Activated CD8-positive, alpha-beta memory T cell treated with anti-CD3 and anti-CD28 coated beads, Interleukin-2, amount 50 U/mL, for 4 hours (primary cell): Measurements from ENCODE around the gene SH3RF2.
"Not testable (repeated sequence)": the region's sequence is repeated elsewhere in the genome, so short reads cannot be mapped to it uniquely, and the experiment has no call there.

Source experiments
- DNase-seq: peaks from one replicate; pipeline ENCODE4 v3.0.0-alpha.2; 2020

The SH3RF2 gene

GRCh38 chr5:145936401-145937131, at the start of gene SH3RF2:
Gene SH3RF2, plus strand, starts transcription at chr5:145936578. Its CDS starts 1,351 bp downstream, at chr5:145937929.
- DNase-seq: no peak

- no peak for DNase-seq
Measured at GRCh38 chr5:145887217-145887616, 49.2 kb upstream of the SH3RF2 start.

DNA sequence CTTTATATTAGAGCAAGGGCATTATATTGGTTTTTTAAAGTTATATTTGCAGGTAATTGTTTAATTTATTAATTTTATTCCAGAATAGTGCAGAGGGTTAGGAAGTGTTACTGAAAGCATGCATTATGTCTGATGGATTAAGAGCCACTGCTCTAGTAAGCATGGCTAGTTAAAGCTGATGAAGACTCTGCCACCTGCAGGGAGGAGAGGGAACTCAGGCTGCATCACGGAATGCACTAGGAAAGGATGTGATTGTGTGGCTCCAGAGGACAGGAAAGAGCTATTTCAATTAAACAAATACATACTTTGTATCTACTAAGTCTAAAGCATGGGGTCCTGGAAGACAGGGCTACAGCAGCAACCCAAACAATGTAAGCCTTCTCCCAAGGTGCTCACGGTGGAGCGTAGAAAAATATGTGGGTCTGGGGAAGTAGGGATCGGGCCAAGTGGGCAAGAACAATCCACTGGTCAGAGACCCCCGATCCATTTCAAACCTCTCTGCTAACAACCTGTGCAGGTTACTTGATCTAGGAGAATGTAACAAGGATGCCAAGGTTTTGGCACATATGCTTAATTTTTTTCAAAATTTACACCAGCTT, 48.3 kb upstream of the SH3RF2 start:
- DNase-seq: no peak

DNA sequence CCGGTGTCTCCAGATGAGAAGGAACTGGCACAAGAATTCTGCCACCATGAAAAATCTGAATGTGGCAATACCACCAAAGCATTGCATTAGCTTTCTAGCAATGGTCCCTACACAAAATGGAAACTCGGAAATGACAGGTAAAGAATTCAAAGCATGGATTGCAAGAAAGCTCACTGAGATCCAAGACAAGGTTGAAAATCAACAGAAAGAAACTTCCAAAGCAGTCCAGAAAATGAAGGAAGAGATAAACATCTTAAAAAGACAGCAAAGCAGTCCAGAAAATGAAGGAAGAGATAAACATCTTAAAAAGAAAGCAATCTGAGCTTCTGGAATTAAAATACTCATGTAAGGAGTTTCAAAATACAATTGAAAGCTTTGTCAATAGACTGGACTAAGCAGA, 46.8 kb upstream of the SH3RF2 start:
- DNase-seq: no peak

DNA sequence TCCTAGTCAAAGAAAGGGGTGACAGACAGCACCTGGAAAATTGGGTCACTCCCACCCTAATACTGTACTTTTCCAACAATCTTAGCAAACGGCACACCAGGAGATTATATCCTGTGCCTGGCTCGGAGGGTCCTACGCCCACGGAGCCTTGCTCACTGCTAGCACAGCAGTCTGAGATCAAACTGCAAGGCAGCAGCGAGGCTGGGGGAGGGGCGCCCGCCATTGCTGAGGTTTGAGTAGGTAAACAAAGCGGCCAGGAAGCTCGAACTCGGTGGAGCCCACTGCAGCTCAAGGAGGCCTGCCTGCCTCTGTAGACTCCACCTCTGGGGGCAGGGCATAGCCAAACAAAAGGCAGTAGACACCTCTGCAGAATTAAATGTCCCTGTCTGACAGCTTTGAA, 45.0 kb upstream of the SH3RF2 start:
- not testable (repeated sequence) for DNase-seq

DNA sequence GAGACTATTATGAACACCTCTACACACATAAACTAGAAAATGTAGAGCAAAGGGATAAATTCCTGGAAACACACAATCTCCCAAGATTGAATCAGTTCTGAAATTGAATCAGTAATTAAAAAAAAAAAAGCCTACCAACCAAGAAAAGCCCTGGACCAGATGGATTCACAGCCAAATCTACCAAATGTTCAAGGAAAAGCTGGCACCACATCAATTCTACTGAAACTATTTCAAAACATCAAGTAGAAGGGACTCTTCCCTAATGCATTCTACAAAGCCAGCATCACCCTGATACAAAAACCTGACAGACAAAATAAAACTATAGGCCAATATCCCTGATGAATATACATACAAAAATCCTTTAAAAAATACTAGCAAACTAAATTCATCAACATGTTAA, 38.2 kb upstream of the SH3RF2 start:
- DNase-seq: no peak

DNA sequence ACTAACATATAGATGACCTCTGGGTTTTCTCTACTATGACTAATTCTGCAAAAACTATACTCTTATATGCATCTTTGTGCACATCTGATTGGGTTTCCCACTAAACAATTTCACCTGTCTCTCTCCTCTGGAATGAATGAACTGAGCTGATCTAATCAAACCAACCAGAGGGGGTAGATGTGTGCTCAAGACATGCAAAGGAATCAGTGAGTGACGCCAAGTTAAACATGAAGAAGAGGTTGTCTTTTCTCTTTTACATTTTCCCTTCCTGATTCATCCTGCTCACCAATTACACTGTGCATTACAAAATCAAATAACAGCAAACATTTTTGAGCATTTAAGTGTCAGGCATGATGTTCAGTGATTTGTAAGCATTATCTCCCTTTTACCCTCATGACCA, 34.0 kb upstream of the SH3RF2 start:
- no peak for DNase-seq

GRCh38 chr5:145903113-145903512, 33.3 kb upstream of the SH3RF2 start:
- no peak for DNase-seq

GRCh38 chr5:145903867-145904266, 32.5 kb upstream of the SH3RF2 start:
- DNase-seq: no peak

DNA sequence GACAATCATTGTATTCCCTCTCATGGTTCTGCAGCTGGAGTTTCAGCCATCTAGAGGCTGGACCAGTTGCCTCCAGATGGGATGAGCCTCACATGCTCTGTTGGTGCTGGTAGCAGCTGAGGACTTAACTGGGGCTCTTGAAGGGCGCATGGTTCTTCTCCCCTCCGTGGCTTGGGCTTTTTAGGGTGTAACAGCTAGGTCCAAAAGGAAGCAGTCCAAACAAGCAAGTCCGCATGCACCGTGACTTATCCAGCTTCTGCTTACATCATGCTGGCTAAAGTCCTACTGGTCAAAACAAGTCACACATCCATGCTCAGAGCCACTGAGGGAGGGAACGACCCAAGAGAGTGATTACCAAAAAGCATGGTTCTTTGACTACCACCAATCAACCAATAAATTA, 31.6 kb upstream of the SH3RF2 start:
- no peak for DNase-seq

DNA sequence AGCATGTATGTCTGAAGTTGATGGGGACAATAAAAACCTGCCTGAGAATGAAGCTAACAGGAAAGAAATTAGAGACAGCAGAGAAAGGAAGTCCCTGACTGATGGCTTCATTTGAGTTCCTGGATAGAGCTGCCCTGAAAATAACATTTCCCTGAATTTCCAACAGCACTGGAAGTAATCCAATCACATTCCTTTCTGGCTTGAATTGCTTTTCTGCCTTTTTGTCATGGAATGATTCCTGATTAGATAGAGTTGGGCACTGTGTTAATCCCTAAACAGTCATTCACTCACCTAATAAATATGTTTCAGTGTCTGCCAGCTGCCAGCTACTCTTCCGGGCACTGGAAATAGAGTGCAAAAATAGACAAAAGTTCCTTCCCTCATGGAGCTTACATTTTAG, 30.0 kb upstream of the SH3RF2 start:
- no peak for DNase-seq

GRCh38 chr5:145908206-145908960, 28.0 kb upstream of the SH3RF2 start:
- DNase-seq: no peak

DNA sequence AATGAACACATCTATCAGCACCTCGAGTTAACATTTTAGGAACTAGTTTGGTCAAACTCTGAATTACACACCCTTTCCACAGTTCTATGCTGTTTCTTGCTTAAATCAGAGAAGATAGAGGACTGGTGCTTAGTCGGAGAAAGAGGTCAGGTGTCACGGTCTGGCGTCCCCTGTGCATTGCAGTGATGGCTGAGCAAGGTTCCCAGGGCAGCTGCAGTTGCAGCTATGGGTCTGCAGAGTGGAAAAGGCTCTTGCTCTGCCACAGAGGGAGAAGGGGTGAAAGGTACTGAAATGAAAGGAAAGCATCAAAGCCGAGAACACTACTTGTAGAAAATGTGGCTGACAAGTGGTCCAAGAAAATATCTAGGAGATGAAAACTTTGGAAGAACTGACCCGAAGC, 25.2 kb upstream of the SH3RF2 start:
- DNase-seq: no peak

DNA sequence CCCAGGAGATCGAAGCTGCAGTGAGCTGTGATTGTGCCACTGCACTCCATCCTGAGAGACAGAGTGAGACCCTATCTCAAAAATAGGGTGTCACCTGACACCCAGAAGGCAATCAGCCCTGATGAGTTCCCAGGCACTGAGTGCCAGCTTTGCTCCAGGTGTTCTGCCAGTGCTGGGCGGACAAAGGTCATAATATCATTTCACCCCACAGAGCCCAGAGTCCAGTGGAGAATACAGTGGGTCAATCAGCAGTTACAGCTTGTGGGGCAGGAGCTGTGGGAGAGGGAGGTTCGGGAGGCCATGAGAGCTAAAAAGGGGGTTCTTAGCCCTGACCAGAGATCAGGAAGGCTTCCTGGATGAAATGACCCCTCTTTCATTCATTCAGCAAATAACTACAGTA, 24.4 kb upstream of the SH3RF2 start:
- no peak for DNase-seq

DNA sequence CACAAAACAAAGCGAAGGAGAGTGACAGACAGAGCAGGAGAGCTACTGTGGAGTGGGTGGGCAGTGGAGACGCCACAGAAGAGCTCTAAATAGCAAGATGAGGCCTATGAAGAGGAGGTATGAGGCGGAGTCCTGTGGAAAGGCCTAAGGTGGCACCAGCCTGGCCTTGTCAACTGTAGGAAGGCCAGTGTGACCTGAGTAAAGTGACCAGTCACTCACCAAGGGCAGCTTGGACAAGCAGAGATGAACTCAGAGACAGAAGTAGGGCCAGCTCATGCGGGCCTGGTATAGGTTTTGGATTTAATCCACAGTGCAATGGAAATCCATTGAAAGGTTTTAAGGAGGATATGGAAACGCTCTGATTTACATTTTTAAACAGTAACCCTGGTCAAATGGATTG, 23.8 kb upstream of the SH3RF2 start:
- no peak for DNase-seq

DNA sequence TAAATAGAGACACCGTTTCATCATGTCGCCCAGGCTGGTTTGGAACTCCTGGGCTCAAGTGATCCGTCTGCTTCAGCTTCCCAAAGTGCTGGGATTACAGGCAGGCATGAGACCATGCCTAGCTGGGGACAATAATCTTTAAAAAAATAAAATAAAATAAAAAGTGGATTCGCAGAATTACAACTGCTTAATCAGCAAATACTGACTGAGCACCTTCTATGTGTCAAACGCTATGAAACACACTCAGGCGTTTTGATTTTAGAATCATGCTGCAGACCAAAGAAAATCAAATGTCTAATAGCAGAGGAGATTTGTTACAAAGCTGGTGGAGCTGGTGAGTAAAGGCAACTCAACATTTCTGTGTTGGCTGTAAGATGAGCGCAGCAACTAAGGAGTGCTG, 22.7 kb upstream of the SH3RF2 start:
- DNase-seq: no peak

DNA sequence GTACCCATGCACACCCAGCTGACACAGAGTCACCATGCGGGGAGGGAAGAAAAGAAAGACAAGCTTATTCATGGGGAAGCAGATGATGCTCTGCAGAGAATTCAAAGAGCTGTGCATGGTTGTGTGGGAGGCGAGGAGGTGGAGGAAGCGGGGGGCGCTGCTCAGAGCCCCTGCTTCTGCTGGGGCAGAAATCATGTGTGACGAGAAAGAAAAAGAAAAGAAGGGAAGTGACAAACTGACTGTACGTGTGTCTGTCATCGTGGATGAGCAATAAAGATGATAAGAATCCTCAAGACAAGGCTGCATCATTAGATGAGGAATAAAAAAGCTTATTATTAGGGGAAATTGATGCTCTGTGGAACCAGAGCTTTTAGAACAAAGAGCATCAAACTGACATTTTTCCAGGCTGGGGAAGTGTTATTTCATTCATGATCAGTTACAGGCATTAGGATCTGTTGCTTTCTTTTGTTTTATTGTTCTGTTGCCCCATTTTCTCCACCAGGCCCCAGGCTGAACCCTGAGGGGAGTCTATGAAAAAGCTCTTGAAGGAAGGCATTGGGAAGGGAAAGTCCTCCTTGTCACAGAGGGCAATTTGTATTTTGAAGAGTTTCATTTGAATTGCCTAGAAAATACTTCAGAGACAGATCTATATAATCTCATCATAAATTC, 20.3 kb upstream of the SH3RF2 start:
- DNase-seq: no peak

DNA sequence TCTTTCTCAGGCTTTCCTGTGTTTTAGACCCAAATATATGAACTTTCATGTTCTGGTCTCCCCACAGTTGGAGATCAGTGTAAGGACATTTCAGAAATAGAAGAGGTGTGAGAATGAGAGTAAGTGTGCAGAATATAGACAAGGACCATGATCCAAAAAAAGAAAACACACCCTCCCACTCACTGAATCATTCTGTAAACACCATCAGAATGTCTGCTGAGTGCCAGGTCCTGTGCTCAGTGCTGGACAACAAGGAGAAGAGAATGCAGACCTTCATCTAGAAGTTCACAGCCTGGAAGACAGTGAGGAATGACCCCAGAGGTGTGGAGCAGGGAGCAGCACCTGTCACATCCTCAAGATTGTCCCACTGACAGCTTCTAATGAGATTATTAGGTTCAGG, 19.1 kb upstream of the SH3RF2 start:
- DNase-seq: no peak

- DNase-seq: no peak
Measured at GRCh38 chr5:145918397-145918796, 18.0 kb upstream of the SH3RF2 start.

- DNase-seq: no peak
Measured at GRCh38 chr5:145919413-145919812, 17.0 kb upstream of the SH3RF2 start.

GRCh38 chr5:145920542-145921210, 15.7 kb upstream of the SH3RF2 start:
- no peak for DNase-seq

GRCh38 chr5:145921211-145921610, 15.2 kb upstream of the SH3RF2 start:
- DNase-seq: no peak

DNA sequence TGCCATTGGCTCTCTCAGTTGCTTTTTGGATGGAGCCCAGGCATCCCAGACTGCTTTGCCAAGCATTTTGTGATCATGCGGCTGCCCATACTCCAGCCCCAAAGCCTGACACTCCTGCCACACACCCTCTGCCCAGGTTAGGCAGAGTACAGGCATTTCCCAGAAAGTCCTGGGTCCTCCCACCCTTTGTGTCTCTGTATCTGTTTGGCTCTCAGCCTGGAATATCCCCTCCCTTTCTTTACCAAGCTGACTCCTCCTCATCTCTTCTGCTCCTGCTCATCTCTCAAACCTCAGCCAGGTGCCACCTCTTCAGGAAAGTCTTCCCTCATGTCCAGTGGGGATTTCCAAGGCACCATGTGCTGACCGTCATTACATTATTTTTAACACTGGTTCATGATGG, 14.3 kb upstream of the SH3RF2 start:
- no peak for DNase-seq
